MV-4-11 (cell line): ENCODE results near the gene MAP1LC3A.

Experiments used
- DNase-seq: peaks from one replicate; lab custom pipeline; 2025; lab: John Stamatoyannopoulos, UW

MAP1LC3A gene

GRCh38 chr20:34529742-34530141 is 28.8 kb upstream of the MAP1LC3A start:
- no peak for DNase-seq

DNA sequence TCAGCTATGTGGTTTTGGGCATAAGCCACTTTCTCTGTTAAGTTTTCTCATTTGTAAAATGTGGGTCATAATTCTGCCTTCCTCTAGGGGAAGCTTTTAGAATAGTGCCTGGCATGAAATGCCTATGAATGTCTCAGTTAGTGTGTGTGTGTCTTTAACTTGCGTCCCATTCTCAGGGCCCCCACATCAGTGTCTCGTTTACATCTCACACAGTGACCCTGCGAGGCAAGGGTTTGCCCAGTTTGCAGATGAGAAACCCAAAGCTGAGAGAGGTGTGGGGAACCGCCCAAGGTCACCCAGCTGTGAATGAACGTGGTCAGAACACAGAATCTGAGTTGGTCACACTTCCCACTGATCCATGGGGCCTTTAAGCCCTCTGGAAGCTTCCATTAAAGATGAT is 28.2 kb upstream of the MAP1LC3A start:
- no peak for DNase-seq

DNA sequence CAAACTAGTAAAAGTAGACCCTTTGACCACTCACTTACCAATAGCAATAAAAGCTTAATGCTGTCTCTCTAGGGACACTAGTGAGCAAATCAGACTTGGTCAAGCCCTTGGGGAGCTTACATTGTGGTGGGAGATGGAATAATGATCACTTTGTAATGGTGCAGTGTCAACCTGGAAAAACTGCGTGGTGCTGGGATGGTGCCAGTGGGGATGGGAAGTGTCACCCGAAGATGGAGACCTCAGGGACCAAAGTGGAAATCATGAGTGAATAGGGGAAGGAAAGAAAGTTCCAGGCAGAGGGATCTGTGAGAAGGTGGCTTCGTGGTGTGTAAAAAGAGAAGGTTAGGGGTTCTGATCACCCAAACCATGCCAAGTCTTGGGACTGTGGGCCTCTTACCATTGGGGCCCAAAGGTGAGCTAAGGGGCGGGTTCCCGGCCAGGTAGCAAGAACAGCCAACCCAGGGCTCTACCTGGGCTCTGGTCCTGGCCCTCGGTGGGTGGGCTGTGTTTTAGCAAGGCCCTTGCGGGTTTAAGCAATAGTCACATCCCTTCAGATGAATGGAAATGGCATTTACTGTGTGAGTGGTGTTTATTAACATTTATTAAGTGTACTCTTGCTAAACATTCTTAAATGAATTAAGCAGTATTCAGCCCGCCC is 26.8 kb upstream of the MAP1LC3A start:
- DNase-seq, result no peak

DNA sequence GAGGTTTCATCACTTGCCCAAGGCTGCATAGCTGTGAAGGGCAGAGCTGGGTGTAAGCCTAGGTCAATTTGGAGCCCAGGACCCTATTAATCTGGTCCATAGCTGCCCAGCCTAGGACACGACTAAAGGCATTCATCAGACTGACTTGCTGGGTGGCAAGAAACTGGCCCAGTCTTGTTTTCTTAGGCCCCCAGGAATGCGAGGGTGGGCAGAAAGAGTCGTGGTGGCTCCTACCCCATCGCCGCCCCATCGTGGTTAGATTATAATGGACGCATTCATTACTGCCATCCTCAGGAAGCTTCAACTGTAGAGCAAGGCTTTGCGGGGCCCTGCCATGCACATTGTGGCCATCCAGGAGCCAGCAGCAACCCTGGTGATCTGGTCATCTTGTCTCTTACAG is 26.2 kb upstream of the MAP1LC3A start:
- no peak for DNase-seq

DNA sequence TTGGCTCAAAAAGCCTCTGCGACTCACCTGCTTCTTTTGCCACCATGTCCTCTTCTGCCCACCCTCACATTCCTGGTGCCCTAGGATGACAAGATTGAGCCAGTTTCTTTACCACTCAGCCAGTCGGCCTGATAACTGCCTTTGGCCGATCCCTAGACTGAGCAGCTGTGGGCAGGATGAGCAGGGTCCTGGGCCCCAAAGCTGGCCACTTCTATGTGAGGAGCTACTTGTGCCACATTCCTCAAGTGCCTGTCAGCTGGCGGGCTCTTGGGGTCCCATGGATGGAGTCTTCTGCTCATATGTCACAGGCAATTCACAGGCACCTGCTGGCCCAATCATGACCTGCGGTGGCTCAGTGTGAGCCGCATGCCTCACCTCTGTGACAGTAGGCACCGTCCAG is 25.8 kb upstream of the MAP1LC3A start:
- no peak for DNase-seq

DNA sequence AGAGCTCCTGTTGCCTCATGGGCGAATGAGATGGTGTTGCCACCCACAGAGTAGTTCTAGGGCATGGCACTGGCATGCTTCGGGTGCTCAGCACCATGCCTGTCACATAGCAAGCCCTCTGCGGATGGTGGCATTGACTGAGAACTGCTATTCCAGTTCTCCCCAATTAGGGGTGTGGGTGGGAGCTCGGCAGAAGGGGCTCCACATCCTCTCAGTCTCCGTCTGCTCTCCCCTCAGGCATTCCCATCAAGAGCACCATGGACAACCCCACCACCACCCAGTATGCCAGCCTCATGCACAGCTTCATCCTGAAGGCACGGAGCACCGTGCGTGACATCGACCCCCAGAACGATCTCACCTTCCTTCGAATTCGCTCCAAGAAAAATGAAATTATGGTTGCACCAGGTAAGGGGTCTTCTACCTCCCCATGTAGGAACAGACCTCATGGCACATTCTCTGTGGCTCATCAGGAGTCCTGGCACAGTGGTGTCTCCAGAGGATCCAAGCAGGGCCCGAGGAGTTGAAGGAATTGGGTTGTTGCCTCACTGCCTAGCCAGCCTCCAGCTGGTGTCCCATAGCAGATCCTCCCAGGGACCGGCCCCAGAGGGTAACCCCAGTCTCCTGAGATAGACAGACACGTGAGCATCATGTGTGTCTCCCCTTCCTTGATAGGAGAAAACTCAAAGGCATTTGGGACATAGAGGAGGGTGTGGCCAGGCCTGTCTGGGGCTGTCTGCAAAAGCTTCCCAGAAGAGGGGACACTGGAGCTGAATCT is 23.9 kb upstream of the MAP1LC3A start:
- DNase-seq, result no peak

GRCh38 chr20:34535301-34535840 is 23.1 kb upstream of the MAP1LC3A start:
- DNase-seq, result no peak

DNA sequence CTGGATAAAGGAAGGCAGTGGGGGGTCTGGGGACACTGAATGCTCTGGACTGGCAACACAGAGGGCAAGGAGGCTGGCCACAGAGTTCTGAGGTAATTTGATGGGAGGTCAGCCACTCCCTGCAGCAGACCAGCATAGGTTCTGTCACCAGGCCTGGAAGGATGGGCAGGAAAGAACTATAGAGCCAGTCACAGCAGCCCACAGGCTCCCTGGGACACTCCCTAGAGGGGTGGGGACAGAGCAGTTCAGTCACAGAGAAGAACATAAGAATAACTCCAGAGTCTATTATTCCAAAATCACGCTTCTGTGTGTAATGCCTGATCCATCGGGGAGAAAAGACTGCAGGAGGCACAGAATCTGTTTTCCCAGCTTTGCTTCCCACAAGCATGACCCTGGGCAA is 22.7 kb upstream of the MAP1LC3A start:
- DNase-seq, result no peak

- peak; percentile 47 for DNase-seq
Observed at GRCh38 chr20:34536798-34537394, 21.6 kb upstream of the MAP1LC3A start.

- no peak for DNase-seq
Observed at GRCh38 chr20:34537651-34538050, 20.9 kb upstream of the MAP1LC3A start.

DNA sequence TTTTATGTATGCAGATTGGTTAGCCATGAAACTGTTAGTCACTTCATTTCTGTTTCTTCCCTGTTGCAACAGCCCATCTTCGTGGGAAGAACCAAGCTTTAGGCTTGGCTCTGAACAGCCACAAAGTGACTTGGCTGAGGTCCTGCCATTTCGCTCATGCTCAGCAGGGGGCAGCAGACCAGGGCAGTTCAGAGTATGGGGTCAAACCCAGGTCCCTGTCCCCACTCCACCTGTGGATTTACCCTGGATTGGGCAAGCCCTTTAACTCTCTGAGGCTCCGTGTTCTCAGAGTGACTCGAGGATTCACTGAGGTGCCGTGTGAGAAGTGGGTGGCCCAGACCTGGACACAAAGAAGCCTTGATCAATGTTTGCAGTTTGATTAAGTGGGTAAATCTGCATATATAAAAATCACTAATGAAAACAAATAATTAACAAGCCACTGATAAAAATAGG is 19.8 kb upstream of the MAP1LC3A start:
- DNase-seq, result peak; percentile 74

DNA sequence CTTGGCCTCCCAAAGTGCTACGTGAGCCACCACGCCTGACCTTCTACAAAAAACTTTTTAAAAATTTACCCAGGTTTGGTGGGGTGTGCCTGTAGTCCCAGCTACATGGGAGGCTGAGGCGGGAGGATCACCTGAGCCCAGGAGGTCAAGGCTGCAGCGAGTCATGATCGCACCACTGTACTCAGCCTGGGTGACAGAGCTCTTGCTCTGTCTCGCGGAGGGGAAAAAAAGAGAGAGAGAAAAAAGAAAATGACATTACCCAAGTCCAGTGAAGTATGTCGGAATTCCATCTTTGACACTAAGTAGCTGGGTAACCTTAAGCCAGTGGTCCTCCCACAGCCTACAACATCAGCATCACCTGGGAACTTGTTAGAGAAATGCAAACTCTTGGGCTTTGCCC is 18.8 kb upstream of the MAP1LC3A start:
- no peak for DNase-seq

- no peak for DNase-seq
Observed at GRCh38 chr20:34540596-34541263, 17.8 kb upstream of the MAP1LC3A start.

DNA sequence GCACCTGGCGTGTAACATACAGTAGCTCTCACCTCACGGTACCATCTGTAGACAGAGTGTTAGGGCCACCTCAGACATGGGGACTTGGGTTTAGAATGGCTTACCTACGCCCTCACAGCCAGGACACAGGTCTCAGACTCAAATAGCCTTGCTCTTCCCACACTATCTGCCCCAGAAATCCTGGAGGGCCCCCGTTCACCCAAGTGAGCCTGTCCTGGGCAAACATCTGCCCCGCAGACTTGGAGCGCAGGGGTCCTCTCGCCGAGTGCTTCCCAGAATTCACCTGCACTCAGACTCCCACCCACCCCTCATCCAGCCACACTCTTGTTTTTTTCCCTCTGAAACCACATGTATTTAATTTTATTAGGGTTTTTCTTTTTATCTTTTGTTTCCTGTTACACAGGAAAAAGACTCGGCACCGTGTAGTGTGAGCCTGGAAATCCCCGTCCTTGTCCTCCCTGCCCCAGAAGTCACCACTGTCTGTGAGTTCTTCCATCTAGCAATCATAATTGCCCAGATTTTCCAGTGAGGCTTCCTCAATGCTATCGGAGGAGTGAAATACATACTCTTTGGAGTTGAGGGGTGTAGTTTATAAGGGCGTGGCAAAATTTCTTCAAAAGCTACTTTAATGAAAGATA is 17.1 kb upstream of the MAP1LC3A start:
- DNase-seq, result no peak

DNA sequence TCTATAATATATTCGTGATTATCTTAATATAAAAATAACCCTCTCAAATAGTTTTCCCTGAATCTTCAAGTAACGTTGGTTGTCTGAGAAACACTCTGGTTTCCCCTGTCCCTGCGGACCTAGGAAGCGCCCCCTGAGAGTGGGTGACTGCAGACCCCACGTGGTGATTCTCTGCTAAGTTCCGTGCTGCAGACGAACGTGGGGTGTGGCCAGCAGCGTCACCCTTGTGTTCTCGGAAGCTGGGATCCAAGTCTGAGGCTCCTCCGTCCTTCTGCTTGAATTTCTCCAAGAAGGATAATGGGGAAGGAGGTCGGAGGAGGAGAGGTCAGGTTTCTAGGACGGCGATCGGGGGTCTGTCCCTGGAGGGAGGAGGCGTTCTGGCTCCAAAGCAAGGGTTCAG is 16.6 kb upstream of the MAP1LC3A start:
- DNase-seq, result no peak

GRCh38 chr20:34542439-34542838 is 16.1 kb upstream of the MAP1LC3A start:
- DNase-seq, result no peak

DNA sequence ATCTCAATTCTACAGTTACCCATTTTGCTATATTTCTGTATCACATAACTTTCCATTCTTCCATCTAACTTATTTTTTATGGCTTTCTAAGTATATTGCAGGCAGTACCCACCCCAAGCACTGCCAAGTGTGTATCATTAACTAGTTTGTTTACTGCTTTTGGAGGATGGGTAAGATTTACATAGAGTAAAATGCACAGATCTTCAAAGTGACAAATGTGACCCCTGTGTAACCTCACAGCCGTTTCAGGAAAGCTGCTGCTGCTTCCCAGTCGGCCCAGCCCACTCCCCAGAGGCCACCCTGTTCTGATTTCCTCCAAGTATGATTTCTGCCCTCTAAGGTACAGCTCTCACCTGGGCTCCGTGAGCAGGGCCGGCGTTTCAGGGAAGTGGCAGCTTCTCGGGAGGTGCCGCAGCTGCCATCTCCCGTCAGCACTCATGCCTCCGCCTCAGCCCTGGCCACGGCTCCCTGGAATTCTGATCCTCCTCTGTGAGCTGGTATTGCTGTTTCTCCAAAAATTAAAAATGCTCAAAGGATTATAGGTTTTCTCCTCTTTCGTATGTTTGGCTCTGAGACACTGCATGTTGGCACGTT is 15.0 kb upstream of the MAP1LC3A start:
- DNase-seq, result no peak

DNA sequence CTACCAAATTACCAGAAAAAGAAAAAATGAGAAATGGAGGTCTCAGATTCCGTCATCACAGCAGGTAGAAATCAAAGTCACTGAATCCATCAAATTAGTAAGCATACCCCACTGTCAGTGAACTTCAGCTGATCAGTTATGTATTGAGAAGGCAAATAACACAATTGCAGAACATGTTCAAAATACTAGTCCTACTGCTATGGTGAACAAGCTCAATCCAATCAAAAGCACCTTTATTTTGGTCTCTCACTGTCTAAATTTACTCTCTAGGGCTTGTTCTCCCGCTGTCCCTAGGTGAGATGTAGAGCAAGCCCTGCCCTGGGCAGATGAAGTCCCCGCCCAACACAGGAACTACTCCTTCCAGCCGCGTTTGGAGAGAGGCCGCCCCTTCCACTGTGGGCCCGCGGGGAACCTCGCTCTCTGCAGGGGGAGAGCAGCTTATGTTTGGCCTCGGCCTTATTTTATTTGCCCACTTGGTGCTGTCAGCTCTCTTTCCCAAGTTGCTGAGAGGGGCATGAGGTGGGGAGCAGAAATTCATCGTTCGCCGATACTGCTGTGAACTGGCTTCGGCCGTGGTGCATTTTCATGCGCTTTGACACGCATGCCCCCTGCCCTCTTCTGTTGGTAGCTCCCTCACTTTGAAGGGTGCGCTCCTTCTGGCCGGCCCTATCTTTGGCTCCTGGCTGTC is 14.3 kb upstream of the MAP1LC3A start:
- no peak for DNase-seq

DNA sequence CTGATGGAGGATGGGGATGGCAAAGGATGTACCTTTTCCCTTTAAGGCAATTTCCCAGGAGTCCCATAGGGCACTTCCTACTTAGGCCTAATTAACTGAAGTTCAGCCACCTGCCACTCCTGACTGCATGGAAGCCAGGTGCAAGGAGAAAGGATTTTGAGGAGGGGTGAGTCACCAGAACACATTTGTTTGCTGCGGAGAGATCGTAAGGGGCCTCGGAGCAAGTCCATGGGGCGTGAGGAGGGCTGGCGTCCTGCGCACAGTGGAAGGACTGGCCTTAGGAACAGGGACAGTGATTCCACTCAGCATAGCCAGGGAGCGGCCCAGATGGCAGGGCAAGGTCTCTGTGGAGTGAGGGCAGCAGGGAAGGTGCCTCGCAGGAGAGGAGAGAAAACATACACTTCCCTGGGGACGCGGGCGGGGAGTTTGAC is 11.8 kb upstream of the MAP1LC3A start:
- no peak for DNase-seq

DNA sequence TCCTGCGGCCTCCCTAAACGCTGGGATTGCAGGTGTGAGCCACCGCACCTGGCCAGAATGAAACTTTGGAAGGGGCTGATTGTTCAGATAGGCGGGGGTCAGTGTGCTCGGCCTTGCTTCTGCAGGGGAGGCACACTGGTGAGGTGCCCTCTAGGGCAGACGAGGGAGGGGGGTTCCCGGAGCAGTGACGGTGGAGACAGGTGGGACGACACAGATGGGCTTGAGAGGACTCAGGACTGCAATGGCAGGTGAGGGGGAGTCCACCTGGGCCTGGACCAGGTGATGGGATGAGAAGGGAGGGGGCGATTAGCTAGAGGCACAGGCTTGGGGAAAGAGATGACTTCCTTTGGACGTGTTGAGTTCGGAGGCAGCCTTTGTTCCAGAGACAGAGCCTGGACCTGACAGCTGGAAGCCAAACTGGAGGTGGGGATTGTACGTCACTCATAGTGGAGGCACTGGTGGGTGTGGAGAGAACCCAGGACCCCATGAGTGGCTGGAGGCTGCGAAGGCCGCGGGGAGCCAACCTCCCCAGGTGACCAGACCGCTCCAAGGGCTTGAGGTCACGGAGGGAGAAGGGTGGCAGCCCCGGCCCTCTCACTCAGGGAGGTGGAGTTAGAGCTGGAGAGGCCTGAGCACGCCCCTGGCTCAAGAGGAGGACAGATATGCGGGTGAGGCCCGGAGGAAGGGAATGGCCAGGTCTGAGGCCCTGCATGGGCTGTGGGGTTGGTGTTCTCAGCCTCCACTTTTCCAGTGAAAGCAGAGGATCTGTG is 10.5 kb upstream of the MAP1LC3A start:
- DNase-seq, result no peak
